Vagina (tissue), 2 donors: ENCODE results near the gene ATP5F1E. TPM values are rescaled to one million over a fixed set of nuclear protein-coding genes. Genes with fewer than 3 reads are reported as not detected.

Source experiments
- DNase-seq, 2 donors: peaks; one replicate each; pipeline ENCODE4 v3.0.0-alpha.2; 2017; ENCODE audit errors: extremely low spot score in 2 of 2
- H3K27ac ChIP-seq: fragments of 200-600 bp; sonication (generic); one replicate; pipeline ENCODE4 v1.5.1; 2019
- H3K27me3 ChIP-seq: fragments of 200-600 bp; sonication (generic); one replicate; pipeline ENCODE4 v1.5.1; 2019
- H3K36me3 ChIP-seq, 2 donors: fragments of 200-600 bp; sonication (generic); one replicate each; pipeline ENCODE4 v1.5.1; 2017 to 2019
- H3K4me1 ChIP-seq: fragments of 200-600 bp; sonication (generic); one replicate; pipeline ENCODE4 v1.5.1; 2019
- H3K4me3 ChIP-seq, 2 donors: fragments of 200-600 bp; sonication (generic); 1 replicate in 1 of 2; 2 replicates in 1 of 2; pipeline ENCODE4 v1.5.1; 2016 to 2019
- H3K9me3 ChIP-seq: fragments of 200-600 bp; sonication (generic); one replicate; pipeline ENCODE4 v1.5.1; 2019
- POLR2A ChIP-seq, 2 donors: fragments of 450-650 bp; IDR thresholded peaks; one replicate each; pipeline ENCODE4 v1.6.1; 2017; ENCODE audit warnings: antibody characterized with exemption in 2 of 2, mild to moderate bottlenecking in 2 of 2, moderate library complexity in 2 of 2
- POLR2AphosphoS5 ChIP-seq, 2 donors: sonication (generic); formaldehyde crosslinking; IDR thresholded peaks; one replicate each; pipeline ENCODE4 v1.9.0; 2017; ENCODE audit warnings: antibody characterized with exemption in 2 of 2, mild to moderate bottlenecking in 2 of 2, low read depth in 1 of 2; ENCODE audit not compliant: insufficient read depth in 1 of 2
- intact Hi-C: fragments of 100-400 bp; cut with DNase I; formaldehyde crosslinking; loops from one replicate; pipeline ENCODE4 v1.15.1; 2023
- total RNA-seq: library from RNA; depleted of rRNA; stranded (reverse); fragments of >200 nt; gene quantifications from one replicate; pipeline ENCODE4 v1.2.3, GENCODE V29; 2016
- TF ChIP-seq, protein P1 (sequence below), 3 experiments: fragments of 450-650 bp in 2 of 3; fragments of 200-600 bp in 1 of 3; sonication (generic) in 1 of 3; IDR thresholded peaks; one replicate each; pipeline ENCODE4 v1.5.1; 2017 to 2019; ENCODE audit warnings: antibody characterized with exemption in 3 of 3, mild to moderate bottlenecking in 2 of 3, moderate library complexity in 2 of 3

Gene ATP5F1E
- total RNA-seq, 1 donor from 2014 or later = 22.8 TPM

GRCh38 chr20:59002874-59003399 lies 29.2 kb downstream of the ATP5F1E start:
- Histone ChIP-seq H3K4me3 (no peak overlapping the region), H3K27me3 (no peaks in the 10 kb centered on the region), H3K27ac (no peak overlapping the region), H3K9me3 (no peaks in the 10 kb centered on the region), H3K4me1 (peaks cover 33% of the 10 kb centered on the region), H3K36me3 (peaks cover 0 to 15% of the 10 kb centered on the region in 2 donors)
- TF ChIP-seq, protein P1, sequence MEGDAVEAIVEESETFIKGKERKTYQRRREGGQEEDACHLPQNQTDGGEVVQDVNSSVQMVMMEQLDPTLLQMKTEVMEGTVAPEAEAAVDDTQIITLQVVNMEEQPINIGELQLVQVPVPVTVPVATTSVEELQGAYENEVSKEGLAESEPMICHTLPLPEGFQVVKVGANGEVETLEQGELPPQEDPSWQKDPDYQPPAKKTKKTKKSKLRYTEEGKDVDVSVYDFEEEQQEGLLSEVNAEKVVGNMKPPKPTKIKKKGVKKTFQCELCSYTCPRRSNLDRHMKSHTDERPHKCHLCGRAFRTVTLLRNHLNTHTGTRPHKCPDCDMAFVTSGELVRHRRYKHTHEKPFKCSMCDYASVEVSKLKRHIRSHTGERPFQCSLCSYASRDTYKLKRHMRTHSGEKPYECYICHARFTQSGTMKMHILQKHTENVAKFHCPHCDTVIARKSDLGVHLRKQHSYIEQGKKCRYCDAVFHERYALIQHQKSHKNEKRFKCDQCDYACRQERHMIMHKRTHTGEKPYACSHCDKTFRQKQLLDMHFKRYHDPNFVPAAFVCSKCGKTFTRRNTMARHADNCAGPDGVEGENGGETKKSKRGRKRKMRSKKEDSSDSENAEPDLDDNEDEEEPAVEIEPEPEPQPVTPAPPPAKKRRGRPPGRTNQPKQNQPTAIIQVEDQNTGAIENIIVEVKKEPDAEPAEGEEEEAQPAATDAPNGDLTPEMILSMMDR (IDR thresholded peaks at IDR 0.05) = no peak
- TF ChIP-seq POLR2A (IDR thresholded peaks at IDR 0.05) (no peak), POLR2AphosphoS5 (IDR thresholded peaks at IDR 0.05; ENCODE audit: insufficient read depth in 1 of 2, low read depth in 1 of 2) (no peak)
- DNase-seq = no peak
- intact Hi-C loops = no loop called here

DNA sequence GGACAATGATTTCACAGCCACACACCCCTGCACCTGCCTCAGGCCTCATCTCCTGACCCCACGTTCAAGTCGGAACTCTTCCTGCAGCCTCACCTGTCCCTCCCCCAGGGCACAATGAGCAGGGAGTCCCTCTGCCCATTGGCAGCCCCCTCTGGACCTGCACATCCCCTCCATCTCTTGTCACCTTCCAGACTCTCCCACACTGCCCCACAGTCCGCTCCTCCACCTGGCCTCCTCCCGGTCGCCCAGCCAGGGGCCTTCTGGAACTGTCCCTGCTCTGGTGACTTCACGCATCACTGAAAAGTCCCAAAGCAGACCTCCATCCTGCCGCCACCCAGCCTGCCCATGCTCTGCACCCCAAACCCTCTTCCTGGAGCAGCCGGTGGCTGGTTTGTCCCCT lies 29.7 kb downstream of the ATP5F1E start:
- H3K27ac ChIP-seq = no peak overlapping the region

GRCh38 chr20:59001449-59002171 lies 30.5 kb downstream of the ATP5F1E start:
- H3K9me3 ChIP-seq = no peaks in the 10 kb centered on the region
- H3K4me3 ChIP-seq = no peak overlapping the region
- peaks cover 25% of the 10 kb centered on the region for H3K4me1 ChIP-seq
- intact Hi-C loops = no loop called here
- DNase-seq = no peak
- no peaks in the 10 kb centered on the region for H3K27me3 ChIP-seq
- peaks cover 0 to 27% of the 10 kb centered on the region in 2 donors for H3K36me3 ChIP-seq
- H3K27ac ChIP-seq = no peak overlapping the region
- TF ChIP-seq, protein P1 (IDR thresholded peaks at IDR 0.05) = no peak
- TF ChIP-seq POLR2AphosphoS5 (IDR thresholded peaks at IDR 0.05; ENCODE audit: insufficient read depth in 1 of 2, low read depth in 1 of 2) (no peak), POLR2A (IDR thresholded peaks at IDR 0.05) (no peak)

More for the DNA sequence above, 29.7 kb downstream of the ATP5F1E start:
- intact Hi-C loops = no loop called here
- Histone ChIP-seq H3K9me3 (no peaks in the 10 kb centered on the region), H3K4me3 (no peak overlapping the region), H3K36me3 (peaks cover 0 to 21% of the 10 kb centered on the region in 2 donors), H3K27me3 (no peaks in the 10 kb centered on the region), H3K4me1 (peaks cover 27% of the 10 kb centered on the region)
- TF ChIP-seq POLR2AphosphoS5 (IDR thresholded peaks at IDR 0.05; ENCODE audit: insufficient read depth in 1 of 2, low read depth in 1 of 2) = no peak
- TF ChIP-seq, protein P1 (IDR thresholded peaks at IDR 0.05) = no peak
- DNase-seq = no peak

DNA sequence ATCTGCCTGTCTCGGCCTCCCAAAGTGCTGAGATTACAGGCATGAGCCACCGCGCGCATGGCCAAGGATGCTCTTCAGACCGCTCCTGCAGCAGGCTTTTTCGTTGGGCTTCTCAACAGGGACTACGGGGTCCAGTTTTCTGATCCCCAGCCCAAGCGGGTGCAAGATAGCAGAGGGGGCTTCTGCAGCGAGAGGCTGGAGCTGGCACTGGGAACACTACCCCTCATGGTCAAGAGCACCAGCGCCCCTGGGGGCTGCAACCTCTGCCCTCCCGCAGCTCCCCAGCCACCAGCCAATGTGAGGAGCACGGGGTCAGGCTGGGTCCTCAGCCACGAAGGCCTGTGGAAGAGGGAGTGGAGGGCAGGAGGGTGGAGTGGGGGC lies 31.1 kb downstream of the ATP5F1E start:
- no peak for TF ChIP-seq POLR2AphosphoS5 (IDR thresholded peaks at IDR 0.05; ENCODE audit: insufficient read depth in 1 of 2, low read depth in 1 of 2)
- no peak for TF ChIP-seq POLR2A (IDR thresholded peaks at IDR 0.05)
- TF ChIP-seq, protein P1 (IDR thresholded peaks at IDR 0.05) = no peak
- intact Hi-C loops = no loop called here
- Histone ChIP-seq H3K27me3 (no peaks in the 10 kb centered on the region), H3K4me3 (no peak overlapping the region), H3K36me3 (peaks cover 0 to 33% of the 10 kb centered on the region in 2 donors), H3K9me3 (no peaks in the 10 kb centered on the region), H3K4me1 (peaks cover 19% of the 10 kb centered on the region), H3K27ac (no peak overlapping the region)
- no peak for DNase-seq

GRCh38 chr20:59000326-59000725 lies 31.8 kb downstream of the ATP5F1E start:
- intact Hi-C loops = no loop called here
- TF ChIP-seq POLR2A (IDR thresholded peaks at IDR 0.05) (no peak), POLR2AphosphoS5 (IDR thresholded peaks at IDR 0.05; ENCODE audit: insufficient read depth in 1 of 2, low read depth in 1 of 2) (no peak)
- TF ChIP-seq, protein P1 (IDR thresholded peaks at IDR 0.05) = no peak
- no peak overlapping the region for H3K4me3 ChIP-seq
- H3K27ac ChIP-seq = no peak overlapping the region
- no peak for DNase-seq
- H3K9me3 ChIP-seq = no peaks in the 10 kb centered on the region
- no peaks in the 10 kb centered on the region for H3K27me3 ChIP-seq
- H3K36me3 ChIP-seq = peaks cover 0 to 40% of the 10 kb centered on the region in 2 donors
- H3K4me1 ChIP-seq = peaks cover 12% of the 10 kb centered on the region
